Right ventricle myocardium inferior (tissue), 1 donor: ENCODE data around the gene IGDCC3. TPM values are rescaled to one million over a fixed set of nuclear protein-coding genes. Genes with fewer than 3 reads are reported as not detected.

Experiments used
- ATAC-seq: fragments of 200-7000 bp; cut with Tn5 transposase; one replicate; pipeline ENCODE4 v1.9.1; 2020; ENCODE audit warnings: mild to moderate bottlenecking, moderate library complexity
- DNase-seq: peaks from one replicate; pipeline ENCODE4 v3.0.0; 2021; ENCODE audit errors: missing footprints
- intact Hi-C: fragments of 100-400 bp; cut with DNase I; formaldehyde crosslinking; loops from one replicate; pipeline ENCODE4 v1.11.0; 2022
- total RNA-seq: library from RNA; stranded (reverse); fragmentation: NEBNext Ultra II Directional; extraction: Animal tissue kit (Norgen Biotek cat#: 25700); gene quantifications from one replicate; pipeline ENCODE4 v1.2.1, GENCODE V29; 2021
- donor health status: DM: no; HTN: yes; CAD: no; lungs with severe emphysema.

The IGDCC3 gene
- total RNA-seq, 1 donor from 2014 or later = 0.43 TPM

- intact Hi-C loops = no loop called here
- DNase-seq (peak; percentile 31), ATAC-seq (no peak)
These were observed 42.3 kb downstream of the IGDCC3 start for GRCh38 chr15:65335278-65336055.

GRCh38 chr15:65334586-65335231, 43.1 kb downstream of the IGDCC3 start:
- intact Hi-C loops = no loop called here
- peak; percentile 55 for DNase-seq
- no peak for ATAC-seq

GRCh38 chr15:65333856-65334255, 43.9 kb downstream of the IGDCC3 start:
- intact Hi-C loops = no loop called here
- peak; percentile 31 for DNase-seq
- no peak for ATAC-seq

GRCh38 chr15:65333148-65333820, 44.5 kb downstream of the IGDCC3 start:
- DNase-seq = peak; percentile 27
- ATAC-seq = no peak
- intact Hi-C loops = no loop called here

GRCh38 chr15:65332391-65333147, 45.2 kb downstream of the IGDCC3 start:
- ATAC-seq = no peak
- peak; percentile 23 for DNase-seq
- intact Hi-C loops = no loop called here

- DNase-seq = peak; percentile 16
- no peak for ATAC-seq
- intact Hi-C loops = no loop called here
These were observed 46.0 kb downstream of the IGDCC3 start for GRCh38 chr15:65331811-65332210.

GRCh38 chr15:65330934-65331645, 46.7 kb downstream of the IGDCC3 start:
- DNase-seq = peak; percentile 18
- intact Hi-C loops = no loop called here
- no peak for ATAC-seq

GRCh38 chr15:65329984-65330735, 47.6 kb downstream of the IGDCC3 start:
- no peak for ATAC-seq
- peak; percentile 52 for DNase-seq
- intact Hi-C loops = no loop called here

GRCh38 chr15:65329288-65329983, 48.4 kb downstream of the IGDCC3 start:
- intact Hi-C loops = no loop called here
- ATAC-seq (no peak), DNase-seq (peak; percentile 51)

GRCh38 chr15:65328506-65329287, 49.1 kb downstream of the IGDCC3 start:
- DNase-seq (peak; percentile 39), ATAC-seq (no peak)
- intact Hi-C loops = no loop called here

GRCh38 chr15:65327651-65328393, 50.0 kb downstream of the IGDCC3 start:
- ATAC-seq (no peak), DNase-seq (peak; percentile 52)
- intact Hi-C loops = no loop called here

GRCh38 chr15:65326818-65327217, 51.0 kb downstream of the IGDCC3 start:
- DNase-seq (no peak), ATAC-seq (no peak)
- intact Hi-C loops = no loop called here

GRCh38 chr15:65326117-65326526, 51.7 kb downstream of the IGDCC3 start:
- DNase-seq = peak; percentile 60
- no peak for ATAC-seq
- intact Hi-C loops = no loop called here

GRCh38 chr15:65323071-65323511, 54.7 kb downstream of the IGDCC3 start:
- ATAC-seq (peak; percentile 82), DNase-seq (peak; percentile 76)
- intact Hi-C loops = loop anchor here (1.0 kb wide), 1 partner anchor 61 kb away; no protein-coding TSS in a partner anchor

- DNase-seq (peak; percentile 81), ATAC-seq (peak; percentile 90)
- intact Hi-C loops = loop anchor here (1.0 to 5.0 kb wide), 2 partner anchors 66 to 83 kb away; no protein-coding TSS in a partner anchor
These were observed 58.9 kb downstream of the IGDCC3 start for GRCh38 chr15:65318870-65319356.
